GM21360 (cell line): ENCODE measurements around the gene FTSJ1.

Experiments used
- ATAC-seq: cut with Tn5 transposase; IDR thresholded peaks from one replicate; pipeline ENCODE4 v1.9.1; 2021; ENCODE audit warnings: mild to moderate bottlenecking, moderate library complexity; ENCODE audit not compliant: unreplicated experiment

The FTSJ1 gene

GRCh38 chrX:48470110-48470832 lies 5.7 kb upstream of the FTSJ1 start, which contains the start of gene SLC38A5:
Gene SLC38A5 (minus strand): TSS chrX:48470260. CDS start chrX:48467924, 2,336 bp downstream.
- no peak for ATAC-seq

GRCh38 chrX:48470833-48471118 lies 5.2 kb upstream of the FTSJ1 start:
- ATAC-seq, result no peak

DNA sequence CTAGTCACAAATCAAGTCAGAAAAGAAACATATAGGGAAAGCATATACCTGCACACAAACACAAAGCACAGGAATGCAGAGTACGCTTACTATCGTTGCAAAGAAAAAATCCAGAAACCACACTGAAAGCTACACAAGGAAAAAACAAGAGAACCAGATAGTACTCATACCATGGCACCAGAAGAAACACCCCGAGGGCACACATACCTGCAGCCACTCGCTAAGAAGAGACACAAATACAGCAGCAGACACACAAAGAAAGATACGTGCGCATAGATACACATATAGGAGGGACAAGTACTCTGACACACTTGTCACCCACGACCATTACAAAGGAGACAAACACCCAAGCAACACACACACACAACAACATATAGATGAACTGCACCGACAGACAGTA lies 4.5 kb upstream of the FTSJ1 start:
- no peak for ATAC-seq

GRCh38 chrX:48472225-48472624 lies 3.8 kb upstream of the FTSJ1 start:
- no peak for ATAC-seq

DNA sequence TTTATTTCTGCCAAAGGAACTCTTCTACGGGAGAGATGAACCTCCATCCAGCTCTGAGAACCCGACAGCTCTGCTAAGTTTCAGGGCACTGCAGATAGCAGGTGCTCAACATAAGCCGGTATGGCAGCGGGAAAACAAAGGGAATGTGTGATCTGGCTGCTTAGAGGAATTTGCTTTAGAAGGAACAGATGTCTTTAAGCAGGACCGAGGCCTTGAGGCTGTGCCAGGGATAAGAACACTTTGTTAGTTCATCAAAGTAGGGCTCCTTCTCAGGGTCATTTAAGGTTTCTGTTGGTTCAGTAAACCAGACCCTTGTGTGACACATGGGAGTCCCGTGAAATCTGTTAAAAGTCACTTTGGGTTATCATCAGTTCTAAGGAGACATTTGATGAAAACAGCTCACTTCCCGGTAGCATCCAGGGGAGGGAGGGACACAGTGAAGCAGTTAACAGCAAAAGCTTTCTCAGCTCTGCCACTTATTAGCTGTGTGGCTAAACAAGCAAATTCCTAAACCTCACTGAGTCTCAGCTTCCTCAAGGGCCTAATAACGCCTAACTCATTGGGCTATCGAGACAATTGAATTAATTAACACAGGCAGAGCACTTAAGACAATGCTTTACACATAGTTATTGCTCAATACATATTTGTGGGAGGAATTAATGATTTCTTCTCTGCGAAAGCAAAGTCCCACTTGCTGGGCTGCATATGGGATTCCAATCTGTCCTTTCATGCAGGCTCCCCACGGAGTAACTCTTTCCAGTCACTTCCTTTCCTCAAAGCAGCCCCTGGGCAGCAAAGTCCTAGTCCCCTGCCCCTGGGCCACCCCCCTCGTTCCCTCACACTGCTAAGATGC lies 2.9 kb upstream of the FTSJ1 start:
- ATAC-seq, result no peak

- ATAC-seq, result no peak
These were observed 2.4 kb upstream of the FTSJ1 start for GRCh38 chrX:48473704-48473990.

- no peak for ATAC-seq
These were observed 1.9 kb upstream of the FTSJ1 start for GRCh38 chrX:48474127-48474526.

GRCh38 chrX:48474581-48474980 lies 1.4 kb upstream of the FTSJ1 start:
- ATAC-seq, result no peak

GRCh38 chrX:48475296-48475695 lies 703 bp upstream of the FTSJ1 start:
- ATAC-seq, result no peak

- ATAC-seq, result no peak
These were observed 920 bp downstream of the FTSJ1 start for GRCh38 chrX:48476919-48477318.

- ATAC-seq, result no peak
These were observed 2.2 kb downstream of the FTSJ1 start for GRCh38 chrX:48477960-48478755.

DNA sequence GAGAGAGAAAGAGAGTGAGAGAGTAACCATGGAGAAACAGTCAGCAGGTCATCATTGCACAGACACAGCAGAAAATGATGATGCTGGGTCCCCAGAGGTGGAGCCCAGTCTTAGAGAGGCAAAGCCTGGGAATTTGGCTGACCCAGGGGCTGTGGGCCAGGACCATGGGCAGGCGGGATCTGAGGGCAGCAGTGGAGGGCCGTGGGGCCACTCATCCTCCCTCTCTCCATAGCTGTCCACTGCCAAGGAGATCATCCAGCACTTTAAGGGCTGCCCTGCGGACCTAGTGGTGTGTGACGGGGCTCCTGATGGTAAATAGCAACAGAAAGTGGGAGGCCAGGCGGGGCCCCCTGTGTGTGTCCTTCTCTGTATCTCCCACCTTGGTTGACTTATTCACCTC lies 2.8 kb downstream of the FTSJ1 start:
- ATAC-seq, result no peak

GRCh38 chrX:48480142-48480541 lies 4.1 kb downstream of the FTSJ1 start:
- no peak for ATAC-seq

GRCh38 chrX:48480583-48480982 lies 4.6 kb downstream of the FTSJ1 start:
- ATAC-seq, result no peak

DNA sequence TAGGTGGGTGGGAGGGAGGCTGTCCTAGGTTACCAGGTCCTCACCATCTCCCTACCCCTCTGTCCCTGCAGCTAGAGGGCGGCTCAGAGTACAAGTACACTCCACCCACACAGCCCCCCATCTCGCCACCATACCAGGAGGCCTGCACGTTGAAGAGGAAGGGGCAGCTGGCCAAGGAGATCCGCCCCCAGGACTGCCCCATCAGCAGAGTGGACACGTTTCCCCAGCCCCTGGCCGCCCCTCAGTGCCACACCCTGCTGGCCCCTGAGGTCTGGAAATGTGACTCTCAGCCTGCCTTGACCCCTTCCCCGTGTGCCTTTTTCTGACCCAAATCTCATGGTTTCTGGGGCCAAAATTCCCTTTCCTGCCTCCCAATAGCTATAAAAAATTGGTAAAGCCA lies 6.5 kb downstream of the FTSJ1 start:
- ATAC-seq, result no peak

GRCh38 chrX:48487362-48487798 lies 11.4 kb downstream of the FTSJ1 start:
- no peak for ATAC-seq

- no peak for ATAC-seq
These were observed 12.0 kb downstream of the FTSJ1 start for GRCh38 chrX:48488034-48488433.

- ATAC-seq, result no peak
These were observed 13.3 kb downstream of the FTSJ1 start for GRCh38 chrX:48489296-48489695.

DNA sequence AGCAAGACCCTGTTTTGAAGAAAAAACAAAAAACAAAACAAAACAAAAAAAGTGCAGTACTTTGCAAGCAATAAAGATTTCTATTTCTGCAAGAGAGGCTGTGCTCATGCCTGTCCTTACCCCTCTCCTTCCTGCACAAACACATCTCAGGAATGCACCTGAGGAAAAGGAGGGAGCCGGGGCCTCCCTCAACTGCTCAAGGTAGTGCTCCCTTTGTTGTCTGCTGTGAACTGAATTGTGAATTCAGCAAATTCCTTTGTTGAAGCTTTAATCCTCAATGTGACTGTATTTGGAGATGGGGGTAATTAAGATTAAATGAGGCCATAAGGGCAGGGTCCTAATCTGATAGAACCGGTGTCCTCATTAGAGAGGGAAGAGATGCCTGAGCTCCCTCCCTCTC lies 13.9 kb downstream of the FTSJ1 start:
- no peak for ATAC-seq

DNA sequence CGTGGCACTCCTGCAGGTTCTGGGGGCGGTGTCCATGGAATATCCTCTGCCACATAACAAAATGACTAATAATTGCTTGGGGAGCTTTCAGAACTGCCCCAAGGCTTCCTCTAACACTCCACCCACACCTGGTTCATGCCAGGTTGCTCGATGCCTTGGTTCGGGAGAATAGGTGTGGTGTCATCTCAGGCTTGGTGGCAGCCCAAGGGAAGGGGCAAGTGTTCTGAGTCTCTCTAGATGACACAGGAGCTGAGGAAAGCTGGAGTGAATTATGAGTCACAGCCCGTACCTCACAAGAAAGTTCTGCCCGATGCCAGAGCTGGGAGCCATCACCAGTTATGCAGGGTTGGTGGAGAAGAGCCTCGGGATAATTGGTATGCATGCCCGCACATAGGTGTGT lies 14.7 kb downstream of the FTSJ1 start:
- no peak for ATAC-seq

DNA sequence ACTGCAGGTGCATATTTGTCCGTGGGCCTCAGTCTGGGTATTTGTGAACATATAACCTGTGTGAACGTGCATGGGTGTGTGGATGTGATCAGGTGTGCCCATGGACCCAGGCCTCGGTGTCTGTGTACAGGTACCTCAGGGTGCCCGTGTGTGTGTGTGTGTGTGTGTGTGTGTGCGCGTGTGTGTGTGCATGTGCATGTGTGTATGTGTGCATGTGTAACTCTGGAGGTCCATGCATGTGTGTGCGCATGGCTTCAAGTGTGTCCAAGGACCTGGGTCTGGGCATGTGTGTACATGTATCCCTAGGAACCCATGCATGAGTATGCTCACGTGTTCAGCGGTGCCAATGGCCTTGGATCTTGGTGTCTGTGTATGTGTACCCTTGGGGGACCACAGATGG lies 15.8 kb downstream of the FTSJ1 start:
- ATAC-seq, result no peak
